ENCODE results near the gene TPI1. TPM values are rescaled to one million over a fixed set of nuclear protein-coding genes. Genes with fewer than 3 reads are reported as not detected.

Gene TPI1
- total RNA-seq, 1 experiment from 2014 or later = 1,177 TPM

DNA sequence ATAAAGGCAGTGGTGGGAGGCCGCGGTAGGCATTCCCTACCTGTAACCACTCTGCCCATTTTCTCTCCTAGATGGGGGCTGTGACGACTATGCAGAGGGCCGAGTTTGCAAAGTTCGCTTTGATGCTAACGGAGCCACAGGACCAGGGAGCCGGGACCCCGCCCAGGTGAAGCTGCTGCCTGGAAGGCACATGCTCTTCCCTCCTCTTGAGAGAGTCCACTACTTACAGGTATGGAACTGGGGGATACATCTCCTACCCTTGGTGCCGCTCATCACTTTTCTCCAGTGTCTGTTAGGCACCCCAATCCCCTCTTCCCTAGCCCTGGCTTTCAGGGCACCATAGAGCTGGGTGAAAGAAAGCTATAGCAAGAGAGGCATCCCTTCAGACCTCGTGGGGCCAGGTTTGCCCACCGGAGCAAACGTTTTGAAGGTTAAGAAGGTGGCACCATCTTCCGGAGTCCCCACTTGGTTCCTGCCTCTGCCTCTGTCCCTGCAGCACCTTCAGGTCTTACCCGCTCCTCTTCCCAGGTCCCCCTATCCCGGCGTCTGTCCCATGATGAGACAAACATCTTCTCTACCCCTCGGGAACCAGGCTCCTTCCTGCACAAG lies 41.1 kb upstream of the TPI1 start:
- no peaks in the 10 kb centered on the region for H3K9me3 Mint-ChIP-seq
- Histone ChIP-seq H4K91ac (ENCODE audit: insufficient read length, low read depth, low read length) (no peak overlapping the region), H3K18ac (ENCODE audit: insufficient read length, low read depth, low read length) (no peak overlapping the region), H3K9me3 (ENCODE audit: control insufficient read depth, low read depth, low read length) (no peaks in the 10 kb centered on the region), H3K4me2 (ENCODE audit: insufficient read depth, insufficient read length, low read length) (no peak overlapping the region), H3K79me2 (ENCODE audit: insufficient read depth, low read length) (peaks cover 2% of the 10 kb centered on the region; the same call in 1 of the 2 replicates), H3K4me1 (ENCODE audit: insufficient read depth, low read length) (peaks cover 3% of the 10 kb centered on the region; the same call in 1 of the 2 replicates), H3K9ac (ENCODE audit: extremely low read depth, insufficient read length, low read length) (no peak overlapping the region), H3K23me2 (ENCODE audit: insufficient read length, low read depth, low read length, poor library complexity, severe bottlenecking) (peaks cover 19% of the 10 kb centered on the region), H2BK20ac (ENCODE audit: low read depth, low read length, poor library complexity, severe bottlenecking) (no peak overlapping the region), H4K8ac (replicated peaks; ENCODE audit: insufficient read length, low read depth, low read length) (no peak overlapping the region), H3K56ac (ENCODE audit: insufficient read length, low read depth, low read length) (no peak overlapping the region), H2BK15ac (ENCODE audit: low read depth, low read length) (no peak overlapping the region), H3K27me3 (ENCODE audit: insufficient read depth, low read length) (no peaks in the 10 kb centered on the region; the same call in 1 of the 2 replicates), H4K5ac (ENCODE audit: insufficient read length, low read depth, low read length) (no peak overlapping the region), H2BK12ac (ENCODE audit: insufficient read length, low read depth, low read length) (no peak overlapping the region), H2BK5ac (ENCODE audit: insufficient read length, low read length) (no peak overlapping the region), H3K79me1 (ENCODE audit: insufficient read depth, low read depth, low read length, poor library complexity, severe bottlenecking) (no peaks in the 10 kb centered on the region), H2BK120ac (ENCODE audit: low read depth, low read length, poor library complexity, severe bottlenecking) (no peak overlapping the region), H3K14ac (ENCODE audit: insufficient read depth, low read length) (no peak overlapping the region), H3T11ph (ENCODE audit: low read length) (no peak overlapping the region), H3K27ac (ENCODE audit: insufficient read length, low read depth, low read length) (no peak overlapping the region), H2AFZ (ENCODE audit: low read length) (no peak overlapping the region), H4K20me1 (ENCODE audit: control insufficient read depth, insufficient read depth, insufficient read length) (peaks cover 6% of the 10 kb centered on the region), H3K23ac (ENCODE audit: insufficient read length, low read depth, low read length) (no peak overlapping the region), H2AK5ac (ENCODE audit: insufficient read length, low read length) (no peak overlapping the region), H3K4ac (ENCODE audit: low read depth, low read length) (no peak overlapping the region)
- H3K4me3 Mint-ChIP-seq = no peak overlapping the region; a peak in 1 of 5 replicates
- peaks cover 18 to 23% (median 22%) of the 10 kb centered on the region in 3 experiments for H3K36me3 Mint-ChIP-seq (ENCODE audit: insufficient read depth in 1 of 3, low read depth in 3 of 3)
- no CpG with 5 or more reads among the region's 17 CpGs for WGBS (ENCODE audit: extremely low coverage, insufficient read length, low lambda C conversion rate)
- peak overlapping the region in 1 of 3 experiments; percentile 59; a peak in 2 of 7 replicates for H3K27ac Mint-ChIP-seq
- DNase-seq = no peak
- H3K4me1 Mint-ChIP-seq = peaks cover 45 to 61% of the 10 kb centered on the region in 2 experiments
- H3K27me3 Mint-ChIP-seq (ENCODE audit: low read depth) = peaks cover 37% of the 10 kb centered on the region
- TF ChIP-seq, protein P1, sequence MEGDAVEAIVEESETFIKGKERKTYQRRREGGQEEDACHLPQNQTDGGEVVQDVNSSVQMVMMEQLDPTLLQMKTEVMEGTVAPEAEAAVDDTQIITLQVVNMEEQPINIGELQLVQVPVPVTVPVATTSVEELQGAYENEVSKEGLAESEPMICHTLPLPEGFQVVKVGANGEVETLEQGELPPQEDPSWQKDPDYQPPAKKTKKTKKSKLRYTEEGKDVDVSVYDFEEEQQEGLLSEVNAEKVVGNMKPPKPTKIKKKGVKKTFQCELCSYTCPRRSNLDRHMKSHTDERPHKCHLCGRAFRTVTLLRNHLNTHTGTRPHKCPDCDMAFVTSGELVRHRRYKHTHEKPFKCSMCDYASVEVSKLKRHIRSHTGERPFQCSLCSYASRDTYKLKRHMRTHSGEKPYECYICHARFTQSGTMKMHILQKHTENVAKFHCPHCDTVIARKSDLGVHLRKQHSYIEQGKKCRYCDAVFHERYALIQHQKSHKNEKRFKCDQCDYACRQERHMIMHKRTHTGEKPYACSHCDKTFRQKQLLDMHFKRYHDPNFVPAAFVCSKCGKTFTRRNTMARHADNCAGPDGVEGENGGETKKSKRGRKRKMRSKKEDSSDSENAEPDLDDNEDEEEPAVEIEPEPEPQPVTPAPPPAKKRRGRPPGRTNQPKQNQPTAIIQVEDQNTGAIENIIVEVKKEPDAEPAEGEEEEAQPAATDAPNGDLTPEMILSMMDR (conservative IDR thresholded peaks at IDR 0.05) = no peak
